Vagina (tissue), 2 donors: ENCODE measurements around the gene FLYWCH2. TPM values are rescaled to one million over a fixed set of nuclear protein-coding genes. Genes with fewer than 3 reads are reported as not detected.

Experiments used
- DNase-seq, 2 donors: peaks; one replicate each; pipeline ENCODE4 v3.0.0-alpha.2; 2017; ENCODE audit errors: extremely low spot score in 2 of 2
- H3K27ac ChIP-seq: fragments of 200-600 bp; sonication (generic); one replicate; pipeline ENCODE4 v1.5.1; 2019
- H3K27me3 ChIP-seq: fragments of 200-600 bp; sonication (generic); one replicate; pipeline ENCODE4 v1.5.1; 2019
- H3K36me3 ChIP-seq, 2 donors: fragments of 200-600 bp; sonication (generic); one replicate each; pipeline ENCODE4 v1.5.1; 2017 to 2019
- H3K4me1 ChIP-seq: fragments of 200-600 bp; sonication (generic); one replicate; pipeline ENCODE4 v1.5.1; 2019
- H3K4me3 ChIP-seq, 2 donors: fragments of 200-600 bp; sonication (generic); 1 replicate in 1 of 2; 2 replicates in 1 of 2; pipeline ENCODE4 v1.5.1; 2016 to 2019
- H3K9me3 ChIP-seq: fragments of 200-600 bp; sonication (generic); one replicate; pipeline ENCODE4 v1.5.1; 2019
- CTCF ChIP-seq, 3 experiments: fragments of 450-650 bp in 2 of 3; fragments of 200-600 bp in 1 of 3; sonication (generic) in 1 of 3; IDR thresholded peaks; one replicate each; pipeline ENCODE4 v1.5.1; 2017 to 2019; ENCODE audit warnings: antibody characterized with exemption in 3 of 3, mild to moderate bottlenecking in 2 of 3, moderate library complexity in 2 of 3
- POLR2A ChIP-seq, 2 donors: fragments of 450-650 bp; IDR thresholded peaks; one replicate each; pipeline ENCODE4 v1.6.1; 2017; ENCODE audit warnings: antibody characterized with exemption in 2 of 2, mild to moderate bottlenecking in 2 of 2, moderate library complexity in 2 of 2
- POLR2AphosphoS5 ChIP-seq, 2 donors: sonication (generic); formaldehyde crosslinking; IDR thresholded peaks; one replicate each; pipeline ENCODE4 v1.9.0; 2017; ENCODE audit warnings: antibody characterized with exemption in 2 of 2, mild to moderate bottlenecking in 2 of 2, low read depth in 1 of 2; ENCODE audit not compliant: insufficient read depth in 1 of 2
- intact Hi-C: fragments of 100-400 bp; cut with DNase I; formaldehyde crosslinking; loops from one replicate; pipeline ENCODE4 v1.15.1; 2023
- total RNA-seq: library from RNA; depleted of rRNA; stranded (reverse); fragments of >200 nt; gene quantifications from one replicate; pipeline ENCODE4 v1.2.3, GENCODE V29; 2016

FLYWCH2 gene
- total RNA-seq, 1 donor from 2014 or later: 65.1 TPM

- no peaks in the 10 kb centered on the region for H3K27me3 ChIP-seq
- no peak for TF ChIP-seq CTCF (IDR thresholded peaks at IDR 0.05)
- peaks cover 15% of the 10 kb centered on the region for H3K4me1 ChIP-seq
- H3K27ac ChIP-seq: no peak overlapping the region
- DNase-seq: no peak
- intact Hi-C loops: no loop called here
- H3K4me3 ChIP-seq: peak overlapping the region in 1 of 2 donors; percentile 2
- H3K9me3 ChIP-seq: no peaks in the 10 kb centered on the region
- no peaks in the 10 kb centered on the region for H3K36me3 ChIP-seq
These were observed 41.2 kb upstream of the FLYWCH2 start for GRCh38 chr16:2841606-2842339.

DNA sequence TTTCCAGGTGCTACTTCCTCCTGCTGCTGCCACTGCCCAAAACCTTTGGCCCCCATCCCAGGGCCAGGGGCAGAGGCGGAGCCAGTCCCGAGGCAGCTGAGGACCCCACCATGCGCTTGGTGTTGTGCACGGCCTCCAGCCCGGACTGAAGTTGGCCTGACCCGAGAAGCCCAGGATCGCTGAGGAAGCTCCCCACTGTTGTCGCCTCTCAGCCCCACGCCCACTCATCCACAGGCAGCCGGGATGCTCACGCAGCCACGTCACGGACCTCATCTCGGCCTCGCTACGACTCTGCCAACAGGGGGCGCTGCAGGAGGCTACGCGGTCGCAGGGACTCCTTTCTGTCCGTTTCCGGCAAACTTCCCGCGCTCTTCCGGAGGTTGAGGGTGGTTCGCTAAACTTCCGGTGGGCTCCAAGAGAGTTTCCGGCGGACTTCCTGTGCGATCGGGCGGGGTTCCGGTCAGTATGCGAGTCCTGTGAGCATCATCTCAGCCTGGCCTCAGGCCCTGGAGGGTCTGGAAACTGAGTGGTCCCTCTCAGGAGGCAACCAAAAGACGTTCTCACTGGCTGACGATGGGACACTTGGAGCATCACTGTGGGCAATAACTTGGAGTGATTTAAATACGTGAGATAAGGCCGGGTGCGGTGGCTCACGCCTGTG lies 40.5 kb upstream of the FLYWCH2 start:
- DNase-seq: no peak
- no peaks in the 10 kb centered on the region for H3K9me3 ChIP-seq
- no peaks in the 10 kb centered on the region for H3K27me3 ChIP-seq
- H3K36me3 ChIP-seq: no peaks in the 10 kb centered on the region
- peaks cover 15% of the 10 kb centered on the region for H3K4me1 ChIP-seq
- peak overlapping the region; percentile 2 to 19 for H3K4me3 ChIP-seq
- no peak overlapping the region for H3K27ac ChIP-seq
- intact Hi-C loops: no loop called here
- no peak for TF ChIP-seq POLR2AphosphoS5 (IDR thresholded peaks at IDR 0.05; ENCODE audit: insufficient read depth in 1 of 2, low read depth in 1 of 2)
- peak in 1 of 3 experiments; percentile 43 for TF ChIP-seq CTCF (IDR thresholded peaks at IDR 0.05)

DNA sequence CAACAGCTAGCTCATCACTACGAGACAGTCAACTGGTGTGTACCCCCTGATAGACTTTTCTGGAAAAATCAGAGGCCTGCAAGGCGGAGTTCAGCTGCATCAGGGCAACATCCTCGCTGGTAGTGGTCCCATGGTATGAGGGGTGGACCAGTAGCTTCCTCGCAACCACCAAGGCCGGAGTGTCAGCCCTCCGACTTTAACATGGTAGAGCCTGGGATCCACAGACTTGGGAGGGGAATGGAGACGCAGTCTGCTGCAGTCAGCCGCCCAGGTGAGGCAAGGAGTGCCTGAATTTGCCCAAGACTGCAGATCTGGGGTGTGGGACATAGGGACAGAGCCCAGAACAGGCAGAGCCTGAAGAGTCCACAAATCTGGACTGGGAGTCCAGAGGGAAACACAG lies 39.5 kb upstream of the FLYWCH2 start:
- DNase-seq: no peak
- Histone ChIP-seq H3K4me3 (no peak overlapping the region), H3K9me3 (no peaks in the 10 kb centered on the region), H3K27ac (no peak overlapping the region), H3K27me3 (no peaks in the 10 kb centered on the region), H3K4me1 (peaks cover 15% of the 10 kb centered on the region), H3K36me3 (no peaks in the 10 kb centered on the region)
- intact Hi-C loops: no loop called here
- TF ChIP-seq CTCF (IDR thresholded peaks at IDR 0.05) (no peak), POLR2A (IDR thresholded peaks at IDR 0.05) (no peak), POLR2AphosphoS5 (IDR thresholded peaks at IDR 0.05; ENCODE audit: insufficient read depth in 1 of 2, low read depth in 1 of 2) (no peak)

- Histone ChIP-seq H3K4me1 (peaks cover 15% of the 10 kb centered on the region), H3K27me3 (no peaks in the 10 kb centered on the region), H3K27ac (no peak overlapping the region), H3K4me3 (no peak overlapping the region), H3K36me3 (no peaks in the 10 kb centered on the region), H3K9me3 (no peaks in the 10 kb centered on the region)
- intact Hi-C loops: no loop called here
- TF ChIP-seq POLR2AphosphoS5 (IDR thresholded peaks at IDR 0.05; ENCODE audit: insufficient read depth in 1 of 2, low read depth in 1 of 2): no peak
- no peak for TF ChIP-seq POLR2A (IDR thresholded peaks at IDR 0.05)
- TF ChIP-seq CTCF (IDR thresholded peaks at IDR 0.05): no peak
- DNase-seq: no peak
These were observed 37.9 kb upstream of the FLYWCH2 start for GRCh38 chr16:2845116-2845515.
